B cell (primary cell): ENCODE measurements around the gene RAX2. TPM values are rescaled to one million over a fixed set of nuclear protein-coding genes. Genes with fewer than 3 reads are reported as not detected.

Source experiments
- ATAC-seq: fragments of 200-7000 bp; cut with Tn5 transposase; one replicate; pipeline ENCODE4 v1.10.0; 2021; ENCODE audit warnings: low read depth, mild to moderate bottlenecking, moderate number of reproducible peaks, moderate library complexity
- CTCF ChIA-PET: fragments of 350-600 bp; sonication (Branson Sonifier 250); formaldehyde crosslinking; loops from one replicate; lab custom pipeline; 2021; ENCODE audit warnings: antibody characterized with exemption, inconsistent platforms; lab: Charles Lee
- POLR2A ChIA-PET: fragments of 350-600 bp; sonication (Branson Sonifier 250); formaldehyde crosslinking; loops from one replicate; lab custom pipeline; 2021; ENCODE audit warnings: antibody characterized with exemption; lab: Charles Lee
- DNase-seq: peaks from one replicate; pipeline ENCODE4 v3.0.0; 2013
- H2AFZ ChIP-seq: 2 replicates; pipeline ENCODE4 v1.6.1; 2012; ENCODE audit warnings: mild to moderate bottlenecking, low read depth, low read length; ENCODE audit not compliant: insufficient read depth, poor library complexity, severe bottlenecking
- H3K27ac ChIP-seq, 2 donors: 1 replicate in 1 of 2; 2 replicates in 1 of 2; pipeline ENCODE4 v1.5.1; 2012 to 2013; ENCODE audit warnings: low read length in 2 of 2, mild to moderate bottlenecking in 2 of 2, moderate library complexity in 1 of 2
- H3K27me3 ChIP-seq, 4 experiments: fragments of 200-600 bp in 1 of 4; sonication (generic) in 1 of 4; replicated peaks in 1 of 4; 1 replicate in 2 of 4; 2 replicates in 2 of 4; pipeline versions ENCODE4 v1.6.1 to v1.7.0; 2013 to 2016; ENCODE audit warnings: low read length in 3 of 4, mild to moderate bottlenecking in 2 of 4, mixed read lengths in 1 of 4, moderate library complexity in 1 of 4; ENCODE audit not compliant: insufficient read depth in 4 of 4, control insufficient read depth in 3 of 4; ENCODE audit errors: control extremely low read depth in 1 of 4
- H3K36me3 ChIP-seq, 2 experiments: replicated peaks in 1 of 2; 1 replicate in 1 of 2; 2 replicates in 1 of 2; pipeline versions ENCODE4 v1.6.1 to v1.7.1; 2013; ENCODE audit warnings: low read length in 1 of 2; ENCODE audit not compliant: insufficient read depth in 2 of 2, control insufficient read depth in 1 of 2; ENCODE audit errors: control extremely low read depth in 1 of 2, extremely low read depth in 1 of 2
- H3K4me1 ChIP-seq, 2 donors: fragments of 200-600 bp in 1 of 2; sonication (generic) in 1 of 2; 1 replicate in 1 of 2; 2 replicates in 1 of 2; pipeline versions ENCODE4 v1.5.1 to v1.6.1; 2013 to 2017; ENCODE audit warnings: low read length in 2 of 2; ENCODE audit not compliant: control insufficient read depth in 2 of 2, insufficient read depth in 2 of 2
- H3K4me2 ChIP-seq: replicated peaks from 2 replicates; pipeline ENCODE3; 2012; ENCODE audit warnings: mild to moderate bottlenecking, low read depth, low read length; ENCODE audit not compliant: poor library complexity, severe bottlenecking
- H3K4me3 ChIP-seq, 5 experiments: fragments of 200-600 bp in 1 of 5; sonication (generic) in 1 of 5; 1 replicate in 3 of 5; 2 replicates in 2 of 5; pipeline versions ENCODE4 v1.5.1 to v1.7.0; 2011 to 2016; ENCODE audit warnings: low read length in 4 of 5, mild to moderate bottlenecking in 4 of 5, low read depth in 2 of 5, control low read depth in 1 of 5, moderate library complexity in 1 of 5; ENCODE audit not compliant: insufficient read depth in 1 of 5; ENCODE audit errors: control extremely low read depth in 1 of 5, extremely low read depth in 1 of 5
- H3K79me2 ChIP-seq: fragments of 200-600 bp; sonication (generic); one replicate; pipeline ENCODE4 v1.6.0; 2016; ENCODE audit warnings: low read length; ENCODE audit not compliant: control insufficient read depth, insufficient read depth
- H3K9ac ChIP-seq: fragments of 200-600 bp; sonication (generic); 2 replicates; pipeline ENCODE4 v1.6.1; 2017; ENCODE audit warnings: mild to moderate bottlenecking, low read length, moderate library complexity
- H3K9me3 ChIP-seq, 3 donors: one replicate each; pipeline versions ENCODE4 v1.6.1 to v1.7.1; 2013; ENCODE audit warnings: low read length in 2 of 3; ENCODE audit not compliant: control insufficient read depth in 2 of 3, insufficient read depth in 1 of 3; ENCODE audit errors: control extremely low read depth in 1 of 3
- H4K20me1 ChIP-seq: 2 replicates; pipeline ENCODE4 v1.6.0; 2012; ENCODE audit warnings: mild to moderate bottlenecking, low read length; ENCODE audit not compliant: insufficient read depth, control insufficient read depth, poor library complexity, severe bottlenecking
- H3K27ac Mint-ChIP-seq: one replicate; pipeline ENCODE4 v1.8.0; 2021; ENCODE audit warnings: mixed read lengths
- H3K27me3 Mint-ChIP-seq: one replicate; pipeline ENCODE4 v1.8.0; 2021; ENCODE audit warnings: mixed read lengths
- H3K4me1 Mint-ChIP-seq: one replicate; pipeline ENCODE4 v1.8.0; 2021; ENCODE audit warnings: mixed read lengths
- H3K4me3 Mint-ChIP-seq: one replicate; pipeline ENCODE4 v1.8.0; 2021; ENCODE audit warnings: mixed read lengths
- H3K9me3 Mint-ChIP-seq: one replicate; pipeline ENCODE4 v1.8.0; 2022; ENCODE audit warnings: mixed read lengths; ENCODE audit not compliant: insufficient read depth
- EZH2 ChIP-seq: IDR thresholded peaks from 2 replicates; pipeline ENCODE4 v1.6.1; 2012; ENCODE audit warnings: borderline replicate concordance, low read depth, mild to moderate bottlenecking, moderate library complexity, low read length; ENCODE audit not compliant: insufficient read depth, poor library complexity, severe bottlenecking
- WGBS: methylation state at CpG from one replicate; pipeline ENCODE4 v1.1.5; 2013; ENCODE audit warnings: missing lambda C conversion rate; ENCODE audit not compliant: insufficient coverage; 5-methylcytosine and 5-hydroxymethylcytosine counted together
- intact Hi-C: fragments of 100-400 bp; cut with micrococcal nuclease; formaldehyde crosslinking; loops from one replicate; pipeline ENCODE4 v1.10.0; 2022
- polyA plus RNA-seq: library from polyadenylated mRNA; depleted of rRNA; stranded (reverse); fragments of >200 nt; gene quantifications from 2 replicates; pipeline ENCODE4 v1.2.3, GENCODE V29; 2012
- total RNA-seq, 2 donors: library from RNA; stranded (reverse); fragments of 120-200 nt in 1 of 2; gene quantifications; 1 replicate in 1 of 2; 2 replicates in 1 of 2; pipeline versions ENCODE4 v1.2.3 to v1.2.4, GENCODE V29; 2013 to 2022
- TF ChIP-seq, protein P1 (sequence below): fragments of 200-600 bp; IDR thresholded peaks from one replicate; pipeline ENCODE4 v1.8.0; 2022; ENCODE audit warnings: antibody characterized with exemption, mild to moderate bottlenecking

RAX2 gene
- total and polyA plus RNA-seq, 2 donors (not counting 1 experiment from before 2014, with no cell fraction given) = not detected

DNA sequence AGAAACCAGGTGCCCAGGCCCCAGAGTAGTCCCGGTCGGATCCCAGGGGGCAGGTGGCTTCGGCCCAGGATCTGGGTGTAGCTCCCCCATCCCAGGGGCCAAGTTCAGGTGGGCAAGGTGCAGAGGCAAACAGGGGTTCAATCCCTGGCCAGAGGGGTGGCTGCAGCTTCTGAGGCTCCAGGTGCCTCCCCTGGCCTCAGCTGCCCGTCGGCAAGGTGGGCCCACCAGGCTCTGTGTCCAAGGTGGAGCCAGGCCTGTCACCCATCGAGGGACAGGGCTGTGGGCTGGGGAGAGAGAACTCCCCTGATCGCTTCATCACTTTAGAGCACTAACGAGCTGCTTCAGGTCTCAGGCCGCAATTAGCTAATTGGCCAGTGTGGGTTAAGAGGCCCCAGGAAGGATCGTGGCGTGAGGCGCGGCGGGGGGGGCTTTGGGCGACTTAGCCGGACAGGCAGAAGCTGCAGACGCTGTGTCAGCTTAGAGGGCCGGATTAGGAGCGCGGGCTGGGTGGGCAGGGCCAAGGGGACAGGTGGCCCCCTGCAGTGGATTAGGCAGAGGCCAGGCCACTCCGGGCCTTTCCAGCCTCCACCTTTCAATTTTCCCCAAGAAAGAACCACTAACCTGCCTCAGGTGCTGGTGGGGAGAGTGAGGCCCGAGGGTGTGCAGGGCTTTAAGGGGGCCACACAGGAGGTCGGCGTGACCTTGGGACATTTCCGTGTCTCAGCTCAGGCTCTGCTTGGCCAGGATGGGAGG, 2.8 kb upstream of the RAX2 start:
- Histone ChIP-seq H3K27me3 (no peaks in the 10 kb centered on the region), H3K9me3 (peaks cover 0 to 2% (median 0%) of the 10 kb centered on the region in 3 donors), H3K36me3 (no peaks in the 10 kb centered on the region), H4K20me1 (no peaks in the 10 kb centered on the region), H2AFZ (no peak overlapping the region), H3K27ac (no peak overlapping the region), H3K4me1 (no peaks in the 10 kb centered on the region), H3K4me3 (no peak overlapping the region), H3K4me2 (no peak overlapping the region), H3K9ac (no peak overlapping the region), H3K79me2 (no peaks in the 10 kb centered on the region)
- H3K9me3 Mint-ChIP-seq = no peaks in the 10 kb centered on the region
- ChIA-PET CTCF (interaction anchor here (0.9 kb wide), 1 partner anchor 13 kb away, joined by 3 read pairs; no protein-coding TSS in a partner anchor), POLR2A (no interaction called here)
- no peak for DNase-seq
- no peaks in the 10 kb centered on the region for H3K27me3 Mint-ChIP-seq
- no peaks in the 10 kb centered on the region for H3K4me1 Mint-ChIP-seq
- TF ChIP-seq, protein P1, sequence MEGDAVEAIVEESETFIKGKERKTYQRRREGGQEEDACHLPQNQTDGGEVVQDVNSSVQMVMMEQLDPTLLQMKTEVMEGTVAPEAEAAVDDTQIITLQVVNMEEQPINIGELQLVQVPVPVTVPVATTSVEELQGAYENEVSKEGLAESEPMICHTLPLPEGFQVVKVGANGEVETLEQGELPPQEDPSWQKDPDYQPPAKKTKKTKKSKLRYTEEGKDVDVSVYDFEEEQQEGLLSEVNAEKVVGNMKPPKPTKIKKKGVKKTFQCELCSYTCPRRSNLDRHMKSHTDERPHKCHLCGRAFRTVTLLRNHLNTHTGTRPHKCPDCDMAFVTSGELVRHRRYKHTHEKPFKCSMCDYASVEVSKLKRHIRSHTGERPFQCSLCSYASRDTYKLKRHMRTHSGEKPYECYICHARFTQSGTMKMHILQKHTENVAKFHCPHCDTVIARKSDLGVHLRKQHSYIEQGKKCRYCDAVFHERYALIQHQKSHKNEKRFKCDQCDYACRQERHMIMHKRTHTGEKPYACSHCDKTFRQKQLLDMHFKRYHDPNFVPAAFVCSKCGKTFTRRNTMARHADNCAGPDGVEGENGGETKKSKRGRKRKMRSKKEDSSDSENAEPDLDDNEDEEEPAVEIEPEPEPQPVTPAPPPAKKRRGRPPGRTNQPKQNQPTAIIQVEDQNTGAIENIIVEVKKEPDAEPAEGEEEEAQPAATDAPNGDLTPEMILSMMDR = no peak
- TF ChIP-seq EZH2 = no peak
- WGBS = 75% methylated on average over 20 of the region's 25 CpGs
- H3K4me3 Mint-ChIP-seq = no peak overlapping the region
- intact Hi-C loops = no loop called here
- ATAC-seq = no peak
- H3K27ac Mint-ChIP-seq = no peak overlapping the region

DNA sequence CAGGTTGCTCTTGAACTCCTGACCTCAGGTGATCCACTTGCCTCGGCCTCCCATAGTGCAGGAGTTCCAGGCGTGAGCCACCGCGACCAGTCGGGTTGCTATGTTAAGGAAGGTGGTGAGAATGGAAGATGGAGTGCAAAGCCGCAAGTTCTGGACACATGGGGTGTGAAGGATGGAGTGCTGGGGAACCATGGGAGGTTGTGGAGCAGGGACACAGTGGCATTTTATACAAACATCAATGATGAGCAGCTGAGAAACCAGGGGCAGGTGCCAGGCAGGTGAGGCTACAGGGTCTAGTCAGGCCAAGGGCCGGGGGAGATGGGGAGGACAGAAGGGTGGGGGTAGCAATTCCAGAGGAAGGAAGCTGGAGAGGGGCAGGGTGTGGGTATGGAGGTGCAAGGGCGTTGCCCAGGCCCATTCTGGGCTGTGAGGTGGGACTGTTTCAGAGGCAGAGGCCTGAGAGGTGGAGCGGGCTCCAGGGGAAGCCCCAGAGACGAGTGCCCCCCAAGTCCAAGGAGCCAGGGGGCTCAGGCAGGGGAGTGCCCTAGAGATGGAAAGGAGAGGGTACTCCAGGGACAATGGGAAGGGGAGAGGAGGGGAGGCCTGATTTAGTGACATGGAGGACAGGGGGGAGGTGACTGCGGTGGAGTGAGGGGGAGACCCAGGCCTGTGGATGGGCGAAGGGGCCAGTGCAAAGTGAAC, 1.9 kb upstream of the RAX2 start:
- Histone ChIP-seq H3K4me2 (no peak overlapping the region), H4K20me1 (peaks cover 6% of the 10 kb centered on the region), H3K9me3 (no peaks in the 10 kb centered on the region), H3K79me2 (no peaks in the 10 kb centered on the region), H3K4me3 (no peak overlapping the region), H3K27ac (no peak overlapping the region), H3K4me1 (no peaks in the 10 kb centered on the region), H2AFZ (no peak overlapping the region), H3K27me3 (no peaks in the 10 kb centered on the region), H3K9ac (no peak overlapping the region), H3K36me3 (peaks cover 0 to 2% of the 10 kb centered on the region in 2 experiments)
- ChIA-PET CTCF (no interaction called here), POLR2A (no interaction called here)
- TF ChIP-seq, protein P1 = no peak
- no peaks in the 10 kb centered on the region for H3K9me3 Mint-ChIP-seq
- 90% methylated on average over 12 of the region's 12 CpGs for WGBS
- no peaks in the 10 kb centered on the region for H3K4me1 Mint-ChIP-seq
- no peak for DNase-seq
- no peak for ATAC-seq
- no peak overlapping the region for H3K27ac Mint-ChIP-seq
- no peak overlapping the region for H3K4me3 Mint-ChIP-seq
- intact Hi-C loops = no loop called here
- H3K27me3 Mint-ChIP-seq = no peaks in the 10 kb centered on the region
